GM23248 (cell line): ENCODE results near the gene TRPM3.

Source experiments
- EZH2 ChIP-seq: fragments of 200-600 bp; sonication (generic); IDR thresholded peaks from 2 replicates; pipeline ENCODE4 v1.6.1; 2018; ENCODE audit warnings: antibody characterized with exemption, mild to moderate bottlenecking; ENCODE audit not compliant: insufficient read depth, poor library complexity, severe bottlenecking
- EZH2phosphoT487 ChIP-seq: fragments of 200-600 bp; sonication (generic); IDR thresholded peaks from 2 replicates; pipeline ENCODE4 v1.6.1; 2018; ENCODE audit warnings: antibody characterized with exemption, moderate library complexity, mild to moderate bottlenecking, low read depth; ENCODE audit not compliant: insufficient read depth

DNA sequence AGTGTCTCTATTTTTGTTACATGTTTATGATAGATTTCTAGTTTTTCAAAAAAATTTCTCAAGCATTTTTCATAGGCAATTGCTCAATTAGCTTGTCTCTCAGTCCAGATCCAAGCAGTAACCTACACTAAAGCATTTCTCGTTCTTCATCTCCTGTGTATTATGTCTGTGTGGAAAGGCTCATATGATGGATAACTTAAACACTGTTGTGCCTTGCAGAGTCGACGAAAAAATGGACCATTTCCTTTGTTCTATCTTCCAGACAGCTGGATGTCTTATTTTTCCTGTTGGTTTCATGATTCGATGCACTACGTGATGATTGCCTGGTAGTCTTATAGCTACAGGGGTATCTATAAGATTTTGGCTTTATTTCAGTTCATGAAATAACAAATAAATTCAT lies 347.8 kb downstream of the TRPM3 start:
- TF ChIP-seq EZH2phosphoT487 (no peak), EZH2 (no peak)
